ENCODE data around the gene SLC19A2.

GRCh38 chr1:169457443-169457842 lies 28.3 kb downstream of the SLC19A2 start:
- no peak for TF ChIP-seq CTCF (IDR thresholded peaks at IDR 0.05)
- TF ChIP-seq POLR2A (IDR thresholded peaks at IDR 0.05) = no peak
- no peak for TF ChIP-seq POLR2AphosphoS5 (IDR thresholded peaks at IDR 0.05)
